Right lobe of liver (tissue), 6 donors: ENCODE results near the gene D2HGDH. TPM values are rescaled to one million over a fixed set of nuclear protein-coding genes. Genes with fewer than 3 reads are reported as not detected.

Experiments
- ATAC-seq, 4 donors: fragments of 200-7000 bp; cut with Tn5 transposase; one replicate each; pipeline ENCODE4 v1.9.1; 2020; ENCODE audit warnings: mild to moderate bottlenecking in 4 of 4, moderate library complexity in 4 of 4
- DNase-seq, 3 donors: peaks; one replicate each; pipeline ENCODE4 v3.0.0-alpha.2; 2020
- H3K27ac ChIP-seq, 3 donors: fragments of 200-600 bp; one replicate each; pipeline ENCODE4 v1.8.0; 2022
- H3K27me3 ChIP-seq, 2 donors: fragments of 200-600 bp; one replicate each; pipeline ENCODE4 v1.8.0; 2022
- H3K36me3 ChIP-seq, 4 donors: fragments of 200-600 bp; sonication (generic) in 1 of 4; one replicate each; pipeline versions ENCODE4 v1.5.1 to v1.8.0; 2017 to 2022; ENCODE audit warnings: control low read depth in 1 of 4
- H3K4me1 ChIP-seq, 4 donors: fragments of 200-600 bp; sonication (generic) in 1 of 4; one replicate each; pipeline versions ENCODE4 v1.5.1 to v1.8.0; 2017 to 2022; ENCODE audit warnings: control low read depth in 1 of 4
- H3K4me3 ChIP-seq, 3 donors: fragments of 200-600 bp; one replicate each; pipeline ENCODE4 v1.8.0; 2022
- H3K9me3 ChIP-seq, 4 donors: fragments of 200-600 bp; sonication (generic) in 1 of 4; one replicate each; pipeline versions ENCODE4 v1.5.1 to v1.8.0; 2017 to 2022; ENCODE audit warnings: control low read depth in 1 of 4
- CTCF ChIP-seq, 4 donors: fragments of 200-600 bp in 3 of 4; fragments of 450-650 bp in 1 of 4; IDR thresholded peaks; one replicate each; pipeline versions ENCODE4 v1.5.1 to v1.8.0; 2016 to 2022; ENCODE audit warnings: antibody characterized with exemption in 4 of 4, mild to moderate bottlenecking in 2 of 4
- POLR2A ChIP-seq: fragments of 450-650 bp; IDR thresholded peaks from one replicate; pipeline ENCODE4 v1.6.1; 2017; ENCODE audit warnings: antibody characterized with exemption, mild to moderate bottlenecking
- WGBS: methylation state at CpG from one replicate; pipeline ENCODE4 v1.1.6; 2018; ENCODE audit warnings: low coverage, low lambda C conversion rate; ENCODE audit not compliant: insufficient coverage; ENCODE audit errors: missing lambda C conversion rate; 5-methylcytosine and 5-hydroxymethylcytosine counted together
- intact Hi-C, 2 donors: fragments of 100-400 bp; cut with DNase I; formaldehyde crosslinking; loops; one replicate each; pipeline versions ENCODE4 v1.11.2 to v1.14.1; 2022
- total RNA-seq, 6 experiments: library from RNA; depleted of rRNA in 2 of 6; stranded (reverse); fragments of >200 nt in 2 of 6; fragmentation: NEBNext Ultra II Directional in 3 of 6; extraction: Animal tissue kit (Norgen Biotek cat#: 25700) in 3 of 6; gene quantifications; one replicate each; pipeline versions ENCODE4 v1.1.0 to v1.2.4, GENCODE V29; 2016 to 2023
- donor health status: DM: no; HTN: yes; CAD: no.
- donor health status: DM: no; HTN: no; CAD: no.
- donor health status: DM: no; HTN: no; CAD: no.
- donor health status: DM: no; HTN: yes; CAD: no.
- donor health status: DM: no; HTN: yes; CAD: no.

The D2HGDH gene
- total RNA-seq, 6 experiments from 2014 or later = 18.9 to 38.6 (median 25.9) TPM

DNA sequence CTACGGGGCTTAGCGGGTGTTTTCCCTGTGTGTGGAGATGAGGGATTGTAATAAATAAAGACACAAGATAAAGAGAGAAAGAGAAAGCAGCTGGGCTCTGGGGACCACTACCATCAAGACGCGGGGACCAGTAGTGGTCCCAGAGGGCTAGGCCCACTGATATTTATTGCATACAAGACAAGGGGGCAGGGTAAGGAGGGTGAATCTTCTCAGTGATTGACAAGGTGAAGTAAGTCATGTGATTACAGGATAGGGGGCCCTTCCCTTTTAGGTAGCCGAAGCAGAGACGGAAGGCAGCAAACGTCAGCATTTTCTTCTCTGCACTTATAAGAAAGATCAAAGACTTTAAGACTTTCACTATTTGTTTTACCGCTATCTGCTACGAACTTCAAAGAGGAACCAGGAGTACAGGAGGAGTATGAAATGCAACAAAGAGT lies 37.7 kb downstream of the D2HGDH start:
- Histone ChIP-seq H3K36me3 (no peaks in the 10 kb centered on the region), H3K9me3 (no peaks in the 10 kb centered on the region), H3K4me1 (peaks cover 0 to 45% (median 15%) of the 10 kb centered on the region in 4 donors), H3K27ac (no peak overlapping the region), H3K27me3 (no peaks in the 10 kb centered on the region), H3K4me3 (no peak overlapping the region)
- no peak for TF ChIP-seq POLR2A
- TF ChIP-seq CTCF (IDR thresholded peaks at IDR 0.05) = no peak
- DNase-seq = no peak
- WGBS = 47% methylated on average over 9 of the region's 9 CpGs
- no peak for ATAC-seq
- intact Hi-C loops = no loop called here

DNA sequence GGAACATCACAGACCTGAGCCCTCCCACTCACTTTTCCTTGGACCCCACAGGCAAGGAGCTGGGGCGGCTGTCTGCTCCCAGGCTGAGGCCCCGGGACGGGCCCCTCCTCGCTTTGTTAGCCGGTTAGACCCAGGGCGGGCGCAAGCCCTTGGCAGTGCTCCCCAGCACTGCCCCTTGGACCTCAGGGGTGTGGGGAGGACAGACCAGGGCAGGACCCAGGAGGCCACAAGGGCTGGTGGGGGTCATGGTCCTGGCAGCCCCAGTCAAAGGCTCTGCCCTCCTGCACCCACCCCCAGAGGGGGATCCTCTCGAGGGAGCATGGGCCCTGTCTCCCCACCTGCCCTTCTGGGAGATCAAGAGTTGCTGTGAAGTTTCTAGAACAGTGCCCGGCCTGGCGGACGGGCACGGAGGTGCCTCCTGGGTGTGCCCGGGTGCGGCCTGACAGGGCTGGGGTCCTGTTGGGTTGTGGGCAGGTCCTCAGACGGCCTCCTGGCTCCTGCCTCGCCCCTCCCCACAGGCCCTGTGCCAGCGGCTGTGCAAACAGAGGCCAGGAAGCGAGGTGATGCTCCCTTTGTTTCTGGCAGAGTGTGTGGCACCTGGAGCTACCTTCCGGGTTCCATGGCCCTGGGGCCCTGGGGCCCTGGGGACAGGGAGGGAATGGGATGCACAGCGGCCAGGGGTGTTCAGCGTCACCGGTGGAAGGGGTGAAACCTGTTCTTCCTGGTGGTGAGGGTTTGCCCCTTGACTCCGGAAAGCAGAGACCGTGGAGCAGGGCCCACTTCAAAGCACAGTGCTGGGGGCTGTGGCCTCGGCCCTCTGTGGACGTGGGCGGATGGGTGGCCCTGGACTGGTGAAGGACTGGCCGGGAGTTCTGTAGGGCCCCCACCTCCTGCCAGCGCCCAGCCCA lies 39.3 kb downstream of the D2HGDH start:
- intact Hi-C loops = no loop called here
- Histone ChIP-seq H3K27me3 (no peaks in the 10 kb centered on the region), H3K27ac (no peak overlapping the region), H3K9me3 (no peaks in the 10 kb centered on the region), H3K36me3 (no peaks in the 10 kb centered on the region), H3K4me1 (peaks cover 0 to 45% (median 15%) of the 10 kb centered on the region in 4 donors), H3K4me3 (no peak overlapping the region)
- TF ChIP-seq CTCF (IDR thresholded peaks at IDR 0.05) = no peak
- TF ChIP-seq POLR2A = no peak
- peak in 3 of 4 donors; percentile 31 to 53 (median 37) for ATAC-seq
- 14% methylated on average over 4 of the region's 29 CpGs for WGBS
- peak in 2 of 3 donors; percentile 18 to 61 for DNase-seq

DNA sequence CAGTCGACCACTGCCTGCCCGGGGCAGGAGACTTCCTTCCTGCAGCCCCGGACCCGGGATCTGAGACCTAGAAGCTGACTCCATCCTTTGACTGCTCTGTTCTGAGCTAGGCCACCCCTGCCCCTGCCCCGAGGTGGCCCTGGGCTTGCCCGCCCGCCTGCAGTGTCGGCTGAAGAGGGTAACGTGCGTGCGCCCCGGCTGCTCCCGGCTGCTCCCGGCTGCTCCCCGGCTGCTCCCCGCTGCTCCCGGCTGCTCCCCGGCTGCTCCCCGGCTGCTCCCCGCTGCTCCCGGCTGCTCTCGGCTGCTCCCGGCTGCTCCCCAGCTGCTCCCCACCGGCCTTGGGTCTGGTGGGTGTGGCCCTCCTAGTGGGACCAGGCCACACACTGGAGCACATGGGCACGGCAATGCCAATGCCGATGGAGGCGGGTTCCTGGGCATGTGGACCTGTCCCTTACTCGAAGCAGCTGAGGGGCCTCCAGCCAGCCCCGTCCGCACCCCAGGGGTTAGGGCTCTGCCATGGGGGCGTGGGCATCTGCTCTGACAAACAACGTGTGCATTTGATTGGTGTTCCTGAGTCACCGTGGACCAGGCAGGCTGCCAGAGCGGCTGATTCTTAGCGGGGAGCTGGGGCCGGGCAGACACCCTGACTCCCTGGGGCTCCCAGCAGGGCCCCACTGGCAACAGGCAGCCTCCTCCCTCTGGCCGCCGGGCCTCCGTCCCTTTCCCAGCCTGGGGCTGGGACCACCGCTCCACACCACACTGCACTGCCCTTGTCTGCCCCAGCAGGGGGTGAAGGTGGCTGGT lies 40.2 kb downstream of the D2HGDH start:
- no peaks in the 10 kb centered on the region for H3K27me3 ChIP-seq
- H3K4me3 ChIP-seq = no peak overlapping the region
- DNase-seq (peak; percentile 16 to 54 (median 51)), ATAC-seq (no peak)
- H3K4me1 ChIP-seq = peaks cover 0 to 45% (median 15%) of the 10 kb centered on the region in 4 donors
- H3K27ac ChIP-seq = no peak overlapping the region
- no peaks in the 10 kb centered on the region for H3K9me3 ChIP-seq
- no peaks in the 10 kb centered on the region for H3K36me3 ChIP-seq
- 45% methylated on average over 2 of the region's 40 CpGs for WGBS
- TF ChIP-seq POLR2A (no peak), CTCF (IDR thresholded peaks at IDR 0.05) (no peak)
- intact Hi-C loops = no loop called here

- WGBS = 73% methylated on average over 9 of the region's 34 CpGs
These were observed 41.1 kb downstream of the D2HGDH start for GRCh38 chr2:241775223-241776177.

More at GRCh38 chr2:241775223-241776177, 41.1 kb downstream of the D2HGDH start:
- no peak for ATAC-seq
- H3K9me3 ChIP-seq = no peaks in the 10 kb centered on the region
- peak in 2 of 3 donors; percentile 15 to 44 for DNase-seq
- no peaks in the 10 kb centered on the region for H3K27me3 ChIP-seq
- no peak overlapping the region for H3K27ac ChIP-seq
- H3K4me1 ChIP-seq = peaks cover 0 to 36% (median 11%) of the 10 kb centered on the region in 4 donors
- H3K4me3 ChIP-seq = no peak overlapping the region
- no peaks in the 10 kb centered on the region for H3K36me3 ChIP-seq
- TF ChIP-seq POLR2A (no peak), CTCF (IDR thresholded peaks at IDR 0.05) (no peak)
- intact Hi-C loops = no loop called here
